Mesothelial cell of epicardium (in vitro differentiated cells): ENCODE data around the gene NUDT16L1. TPM values are rescaled to one million over a fixed set of nuclear protein-coding genes. Genes with fewer than 3 reads are reported as not detected.

Source experiments
- DNase-seq, 2 experiments: peaks; one replicate each; pipeline ENCODE4 v3.0.0; 2021; ENCODE audit warnings: low spot score in 2 of 2; ENCODE audit not compliant: unreplicated experiment in 2 of 2
- H3K27ac Mint-ChIP-seq: 2 replicates; pipeline ENCODE4 v1.8.0; 2021; ENCODE audit warnings: mixed read lengths
- H3K27me3 Mint-ChIP-seq: 2 replicates; pipeline ENCODE4 v1.8.0; 2021; ENCODE audit warnings: low read depth, mixed read lengths
- H3K36me3 Mint-ChIP-seq: 2 replicates; pipeline ENCODE4 v1.8.0; 2021; ENCODE audit warnings: mixed read lengths
- H3K4me1 Mint-ChIP-seq: 2 replicates; pipeline ENCODE4 v1.8.0; 2021; ENCODE audit warnings: mixed read lengths
- H3K4me3 Mint-ChIP-seq: 2 replicates; pipeline ENCODE4 v1.8.0; 2021; ENCODE audit warnings: mild to moderate bottlenecking, moderate library complexity, mixed read lengths
- H3K9me3 Mint-ChIP-seq: 2 replicates; pipeline ENCODE4 v1.8.0; 2021; ENCODE audit warnings: mixed read lengths
- CTCF ChIP-seq: fragments of 200-600 bp; sonication (generic); IDR thresholded peaks from one replicate; pipeline ENCODE4 v1.5.0; 2021; ENCODE audit warnings: antibody characterized with exemption; ENCODE audit not compliant: unreplicated experiment
- total RNA-seq: library from RNA; stranded (reverse); gene quantifications from 3 replicates; pipeline ENCODE4 v1.2.1, GENCODE V29; 2021

Gene NUDT16L1
- total RNA-seq, 1 donor from 2014 or later, result 33.0 TPM

- H3K4me3 Mint-ChIP-seq, result no peak overlapping the region
- no peaks in the 10 kb centered on the region for H3K9me3 Mint-ChIP-seq
- TF ChIP-seq CTCF, result no peak
- DNase-seq, result no peak
- peaks cover 32% of the 10 kb centered on the region for H3K36me3 Mint-ChIP-seq
- no peaks in the 10 kb centered on the region for H3K27me3 Mint-ChIP-seq
- H3K27ac Mint-ChIP-seq, result no peak overlapping the region
- no peaks in the 10 kb centered on the region for H3K4me1 Mint-ChIP-seq
These were observed 20.5 kb downstream of the NUDT16L1 start for GRCh38 chr16:4713663-4714501.

DNA sequence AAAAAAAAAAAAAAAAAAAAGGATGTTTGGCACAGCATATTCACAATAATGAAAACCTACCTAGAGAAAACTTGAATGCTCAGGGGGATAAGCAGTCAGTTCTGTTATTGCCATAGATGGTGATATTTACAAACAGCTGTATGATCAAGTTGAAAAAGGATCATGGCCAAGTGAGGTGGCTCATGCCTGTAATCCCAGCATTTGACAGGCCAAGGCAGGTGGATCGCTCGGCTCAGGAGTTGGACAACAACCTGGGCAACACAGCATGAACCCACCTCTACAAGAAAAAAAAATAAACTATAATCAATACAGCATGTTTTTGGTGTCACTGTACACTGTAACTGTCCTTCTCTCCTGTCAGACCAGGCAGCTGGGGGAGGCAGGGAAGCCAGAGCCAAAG lies 21.6 kb downstream of the NUDT16L1 start:
- H3K4me1 Mint-ChIP-seq, result no peaks in the 10 kb centered on the region
- H3K27ac Mint-ChIP-seq, result no peak overlapping the region

DNA sequence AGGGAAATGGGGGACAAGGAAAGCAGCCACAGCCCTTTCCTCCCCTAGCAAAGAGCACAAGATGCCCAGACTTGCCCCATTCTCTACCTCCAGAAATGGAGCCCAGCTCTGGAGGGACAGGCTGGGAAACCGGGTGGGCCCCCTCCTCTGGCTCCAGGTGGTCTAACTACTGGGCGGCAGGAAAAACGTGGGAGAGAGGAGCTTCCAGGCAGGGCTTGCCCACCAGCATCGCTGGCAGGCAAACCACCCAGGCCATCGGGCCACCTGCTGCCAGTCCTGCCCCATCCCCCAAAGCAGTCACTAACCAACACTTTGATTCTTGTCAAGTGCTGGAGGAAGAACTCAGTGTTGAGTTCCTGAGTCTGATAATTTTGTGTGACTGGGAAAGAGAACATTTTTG lies 25.1 kb downstream of the NUDT16L1 start:
- no peaks in the 10 kb centered on the region for H3K4me1 Mint-ChIP-seq
- no peak for TF ChIP-seq CTCF
- no peak for DNase-seq
- no peaks in the 10 kb centered on the region for H3K27me3 Mint-ChIP-seq
- peaks cover 18% of the 10 kb centered on the region for H3K36me3 Mint-ChIP-seq
- no peak overlapping the region for H3K4me3 Mint-ChIP-seq
- H3K9me3 Mint-ChIP-seq, result no peaks in the 10 kb centered on the region
- H3K27ac Mint-ChIP-seq, result peak overlapping the region; percentile 2

More for the DNA sequence above, 21.6 kb downstream of the NUDT16L1 start:
- Mint-ChIP-seq H3K27me3 (no peaks in the 10 kb centered on the region), H3K9me3 (no peaks in the 10 kb centered on the region), H3K4me3 (no peak overlapping the region), H3K36me3 (peaks cover 27% of the 10 kb centered on the region)
- no peak for DNase-seq
- TF ChIP-seq CTCF, result no peak

DNA sequence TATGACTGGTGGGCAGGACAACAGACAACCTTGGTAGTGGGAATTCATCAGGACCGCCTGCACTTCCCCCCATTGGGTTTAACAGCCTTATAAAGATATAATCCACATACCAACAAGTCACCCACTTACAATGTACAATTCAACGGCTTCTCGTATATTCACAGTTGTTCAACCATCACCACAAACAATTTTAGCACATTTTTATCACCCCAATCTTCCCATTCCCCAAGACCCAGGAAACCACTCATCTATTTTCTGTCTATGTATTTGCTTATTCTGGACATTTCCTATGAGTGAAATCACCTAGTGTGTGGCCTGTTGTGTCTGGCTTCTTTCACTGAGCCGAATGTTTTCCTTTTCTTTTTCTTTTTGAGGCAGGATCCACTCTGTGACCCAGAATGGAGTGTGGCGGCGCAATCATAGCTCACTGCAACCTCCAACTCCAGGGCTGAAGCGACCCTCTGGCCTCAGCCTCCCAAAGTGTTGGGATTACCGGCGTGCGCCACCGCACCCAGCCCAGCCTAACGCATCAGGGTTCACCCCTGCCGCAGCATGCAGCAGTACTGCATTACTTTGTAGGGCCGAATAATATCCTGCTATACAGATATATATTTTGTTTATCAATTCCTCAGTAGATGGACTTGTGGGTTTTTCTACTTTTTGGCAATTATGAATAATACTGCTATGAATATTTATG lies 29.9 kb downstream of the NUDT16L1 start:
- Mint-ChIP-seq H3K27me3 (no peaks in the 10 kb centered on the region), H3K27ac (no peak overlapping the region), H3K4me3 (no peak overlapping the region), H3K9me3 (no peaks in the 10 kb centered on the region), H3K36me3 (peaks cover 10% of the 10 kb centered on the region), H3K4me1 (no peaks in the 10 kb centered on the region)
- TF ChIP-seq CTCF, result no peak
- no peak for DNase-seq

- no peaks in the 10 kb centered on the region for H3K9me3 Mint-ChIP-seq
- no peak overlapping the region for H3K27ac Mint-ChIP-seq
These were observed 31.4 kb downstream of the NUDT16L1 start for GRCh38 chr16:4724661-4725270.

More at GRCh38 chr16:4724661-4725270, 31.4 kb downstream of the NUDT16L1 start:
- H3K4me3 Mint-ChIP-seq, result no peak overlapping the region
- no peak for TF ChIP-seq CTCF
- H3K4me1 Mint-ChIP-seq, result no peaks in the 10 kb centered on the region
- peaks cover 18% of the 10 kb centered on the region for H3K36me3 Mint-ChIP-seq
- DNase-seq, result no peak
- H3K27me3 Mint-ChIP-seq, result no peaks in the 10 kb centered on the region
